ENCODE results near the gene LINGO3.

- TF ChIP-seq, protein P1, sequence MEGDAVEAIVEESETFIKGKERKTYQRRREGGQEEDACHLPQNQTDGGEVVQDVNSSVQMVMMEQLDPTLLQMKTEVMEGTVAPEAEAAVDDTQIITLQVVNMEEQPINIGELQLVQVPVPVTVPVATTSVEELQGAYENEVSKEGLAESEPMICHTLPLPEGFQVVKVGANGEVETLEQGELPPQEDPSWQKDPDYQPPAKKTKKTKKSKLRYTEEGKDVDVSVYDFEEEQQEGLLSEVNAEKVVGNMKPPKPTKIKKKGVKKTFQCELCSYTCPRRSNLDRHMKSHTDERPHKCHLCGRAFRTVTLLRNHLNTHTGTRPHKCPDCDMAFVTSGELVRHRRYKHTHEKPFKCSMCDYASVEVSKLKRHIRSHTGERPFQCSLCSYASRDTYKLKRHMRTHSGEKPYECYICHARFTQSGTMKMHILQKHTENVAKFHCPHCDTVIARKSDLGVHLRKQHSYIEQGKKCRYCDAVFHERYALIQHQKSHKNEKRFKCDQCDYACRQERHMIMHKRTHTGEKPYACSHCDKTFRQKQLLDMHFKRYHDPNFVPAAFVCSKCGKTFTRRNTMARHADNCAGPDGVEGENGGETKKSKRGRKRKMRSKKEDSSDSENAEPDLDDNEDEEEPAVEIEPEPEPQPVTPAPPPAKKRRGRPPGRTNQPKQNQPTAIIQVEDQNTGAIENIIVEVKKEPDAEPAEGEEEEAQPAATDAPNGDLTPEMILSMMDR (IDR thresholded peaks at IDR 0.05): no peak
- TF ChIP-seq POLR2AphosphoS5 (IDR thresholded peaks at IDR 0.05) (no peak), POLR2A (IDR thresholded peaks at IDR 0.05) (no peak)
Measured at GRCh38 chr19:2288818-2289713, 18.9 kb downstream of the LINGO3 start.
